Kidney (tissue), 14 donors: ENCODE measurements around the gene AMOT. TPM values are rescaled to one million over a fixed set of nuclear protein-coding genes. Genes with fewer than 3 reads are reported as not detected.

ENCODE experiments used
- DNase-seq, 5 donors: peaks; one replicate each; pipeline ENCODE4 v3.0.0-alpha.2; 2013 to 2020
- FAIRE-seq: peaks from 2 replicates; lab custom pipeline; 2012; peaks lifted over from hg19 to GRCh38; lab: Jason Lieb, UNC
- H3K27ac ChIP-seq, 2 donors: one replicate each; pipeline ENCODE4 v1.7.0; 2013; ENCODE audit warnings: low read depth in 2 of 2, low read length in 2 of 2, inconsistent platforms in 1 of 2
- H3K27me3 ChIP-seq: one replicate; pipeline ENCODE4 v1.7.1; 2013; ENCODE audit warnings: low read length, inconsistent platforms; ENCODE audit not compliant: control insufficient read depth, insufficient read depth
- H3K36me3 ChIP-seq, 3 donors: one replicate each; pipeline versions ENCODE4 v1.7.0 to v1.7.1; 2013; ENCODE audit warnings: low read length in 3 of 3, control low read depth in 1 of 3, inconsistent platforms in 1 of 3; ENCODE audit not compliant: insufficient read depth in 3 of 3, control insufficient read depth in 2 of 3
- H3K4me1 ChIP-seq, 3 donors: one replicate each; pipeline versions ENCODE4 v1.7.0 to v1.7.1; 2013; ENCODE audit warnings: low read length in 3 of 3, inconsistent platforms in 1 of 3, low read depth in 1 of 3; ENCODE audit not compliant: control insufficient read depth in 2 of 3, insufficient read depth in 2 of 3
- H3K4me3 ChIP-seq, 3 donors: one replicate each; pipeline versions ENCODE4 v1.7.0 to v1.8.1; 2013; ENCODE audit warnings: low read length in 3 of 3, control low read depth in 1 of 3, inconsistent platforms in 1 of 3
- H3K9ac ChIP-seq, 3 donors: one replicate each; pipeline versions ENCODE4 v1.7.0 to v1.7.1; 2013; ENCODE audit warnings: low read length in 3 of 3, control low read depth in 1 of 3, inconsistent platforms in 1 of 3
- H3K9me3 ChIP-seq, 3 donors: one replicate each; pipeline versions ENCODE4 v1.7.0 to v1.7.1; 2013; ENCODE audit warnings: low read length in 3 of 3, control low read depth in 1 of 3, inconsistent platforms in 1 of 3; ENCODE audit not compliant: control insufficient read depth in 2 of 3, insufficient read depth in 1 of 3
- intact Hi-C: fragments of 100-400 bp; cut with DNase I; formaldehyde crosslinking; loops from one replicate; pipeline ENCODE4 v1.11.1; 2022
- polyA plus RNA-seq: library from polyadenylated mRNA; stranded (reverse); fragments of 350-450 nt; fragmentation: Illumina TruSeq; extraction: RNeasy Lipid Tissue Mini Kit (QIAGEN cat#74804); gene quantifications from one replicate; pipeline ENCODE4 v1.2.3, GENCODE V29; 2014; ENCODE audit warnings: low read depth, low replicate concordance; ENCODE audit not compliant: insufficient read depth
- total RNA-seq: library from RNA; stranded (reverse); fragmentation: NEBNext Ultra II Directional; extraction: Animal tissue kit (Norgen Biotek cat#: 25700); gene quantifications from one replicate; pipeline ENCODE4 v1.2.1, GENCODE V29; 2021
- TF ChIP-seq, protein P1 (sequence below): IDR thresholded peaks from 3 replicates; pipeline ENCODE4 v1.5.1; 2012; ENCODE audit warnings: mild to moderate bottlenecking, moderate library complexity, borderline replicate concordance; ENCODE audit not compliant: insufficient read depth; ENCODE audit errors: extremely low read depth
- donor health status: control.
- donor health status: control.
- donor health status: control.
- donor health status: control.
- donor health status: control.
- donor health status: DM: yes; HTN: yes; CAD: no.
- donor health status: Normal renal cell carcinoma (clear cell type).

AMOT gene
- total and polyA plus RNA-seq, 2 donors from 2014 or later, result 5.5 to 35.1 TPM

DNA sequence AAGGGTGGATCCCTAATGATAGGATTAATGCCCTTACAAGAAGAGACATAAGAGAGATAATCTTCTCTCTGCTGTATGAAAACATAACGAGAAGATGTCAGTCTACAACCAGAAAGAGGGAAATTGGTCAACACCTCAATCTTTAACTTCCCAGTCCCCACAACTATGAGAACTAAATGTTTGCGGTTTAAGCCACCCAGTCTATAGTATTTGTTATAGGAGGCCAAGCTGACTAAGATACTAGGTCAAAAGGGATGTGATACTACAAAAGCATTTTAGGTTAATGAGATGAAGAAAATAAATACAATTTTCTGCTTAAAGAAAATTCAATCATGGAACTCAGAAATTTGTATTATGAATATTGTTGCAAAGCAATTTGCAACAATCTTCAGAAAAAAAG is 105.5 kb downstream of the AMOT start:
- Histone ChIP-seq H3K4me3 (no peak overlapping the region), H3K9me3 (no peaks in the 10 kb centered on the region), H3K36me3 (no peaks in the 10 kb centered on the region), H3K9ac (no peak overlapping the region), H3K27ac (no peak overlapping the region), H3K4me1 (no peaks in the 10 kb centered on the region), H3K27me3 (peaks cover 9% of the 10 kb centered on the region)
- FAIRE-seq (no peak), DNase-seq (no peak)
- TF ChIP-seq, protein P1, sequence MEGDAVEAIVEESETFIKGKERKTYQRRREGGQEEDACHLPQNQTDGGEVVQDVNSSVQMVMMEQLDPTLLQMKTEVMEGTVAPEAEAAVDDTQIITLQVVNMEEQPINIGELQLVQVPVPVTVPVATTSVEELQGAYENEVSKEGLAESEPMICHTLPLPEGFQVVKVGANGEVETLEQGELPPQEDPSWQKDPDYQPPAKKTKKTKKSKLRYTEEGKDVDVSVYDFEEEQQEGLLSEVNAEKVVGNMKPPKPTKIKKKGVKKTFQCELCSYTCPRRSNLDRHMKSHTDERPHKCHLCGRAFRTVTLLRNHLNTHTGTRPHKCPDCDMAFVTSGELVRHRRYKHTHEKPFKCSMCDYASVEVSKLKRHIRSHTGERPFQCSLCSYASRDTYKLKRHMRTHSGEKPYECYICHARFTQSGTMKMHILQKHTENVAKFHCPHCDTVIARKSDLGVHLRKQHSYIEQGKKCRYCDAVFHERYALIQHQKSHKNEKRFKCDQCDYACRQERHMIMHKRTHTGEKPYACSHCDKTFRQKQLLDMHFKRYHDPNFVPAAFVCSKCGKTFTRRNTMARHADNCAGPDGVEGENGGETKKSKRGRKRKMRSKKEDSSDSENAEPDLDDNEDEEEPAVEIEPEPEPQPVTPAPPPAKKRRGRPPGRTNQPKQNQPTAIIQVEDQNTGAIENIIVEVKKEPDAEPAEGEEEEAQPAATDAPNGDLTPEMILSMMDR, result no peak
- intact Hi-C loops, result no loop called here

DNA sequence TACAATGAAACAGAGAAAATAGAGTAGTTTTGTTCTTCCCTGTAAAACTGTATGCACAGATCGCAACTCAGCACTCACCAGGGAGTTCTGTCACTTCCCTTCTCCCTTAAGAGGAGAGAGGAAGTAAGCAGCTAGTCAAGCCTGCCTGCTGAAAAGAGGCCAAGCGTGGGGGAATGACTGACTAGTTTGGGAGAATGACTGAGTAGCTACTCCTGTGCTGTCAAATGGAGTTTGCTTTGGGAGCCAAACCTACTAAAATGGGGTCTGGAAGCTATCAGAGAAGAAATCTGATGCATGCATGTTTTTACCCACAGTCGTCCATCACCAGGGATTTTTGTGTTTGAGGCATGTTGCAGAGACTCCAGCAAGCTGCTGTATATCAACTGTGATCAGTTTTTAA is 106.3 kb downstream of the AMOT start:
- FAIRE-seq, result no peak
- no peaks in the 10 kb centered on the region for H3K4me1 ChIP-seq
- H3K9me3 ChIP-seq, result no peaks in the 10 kb centered on the region
- peak in 2 of 5 donors; percentile 13 to 52 for DNase-seq
- H3K27ac ChIP-seq, result no peak overlapping the region
- no peak overlapping the region for H3K9ac ChIP-seq
- TF ChIP-seq, protein P1, result no peak
- no peaks in the 10 kb centered on the region for H3K36me3 ChIP-seq
- no peak overlapping the region for H3K4me3 ChIP-seq
- intact Hi-C loops, result no loop called here
- H3K27me3 ChIP-seq, result peaks cover 9% of the 10 kb centered on the region

DNA sequence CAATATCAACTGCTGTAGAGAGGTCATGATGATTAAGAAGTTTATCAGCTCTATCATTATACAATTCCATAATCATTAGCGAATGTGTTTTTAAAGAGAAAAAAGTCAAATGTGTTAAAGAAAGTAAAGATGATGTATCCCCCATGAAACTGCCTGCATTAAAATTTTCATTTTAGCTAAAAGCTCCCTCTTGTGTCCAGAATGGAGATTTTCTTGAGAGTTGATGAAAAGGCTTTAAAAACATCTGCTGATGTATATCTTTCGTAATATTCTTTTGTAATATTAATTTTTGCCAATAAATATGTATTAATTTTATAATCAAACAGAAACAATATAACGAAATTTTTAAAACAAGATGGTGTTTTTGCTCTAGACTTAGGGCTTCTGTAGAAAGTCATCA is 108.8 kb downstream of the AMOT start:
- Histone ChIP-seq H3K36me3 (no peaks in the 10 kb centered on the region), H3K27me3 (peaks cover 9% of the 10 kb centered on the region), H3K4me3 (no peak overlapping the region), H3K27ac (no peak overlapping the region), H3K9ac (no peak overlapping the region), H3K4me1 (no peaks in the 10 kb centered on the region), H3K9me3 (no peaks in the 10 kb centered on the region)
- TF ChIP-seq, protein P1, result no peak
- peak; percentile 95 for FAIRE-seq
- DNase-seq, result no peak
- intact Hi-C loops, result no loop called here

Other genes starting within 250 kb of the AMOT start
- not detected for gene LHFPL1, start 160.9 kb downstream of the AMOT start, total RNA-seq
- gene LHFPL1, start 160.9 kb downstream of the AMOT start, polyA plus RNA-seq, result not detected